Subcutaneous adipose tissue (tissue), 4 donors: ENCODE data around the gene LAMC3. TPM values are rescaled to one million over a fixed set of nuclear protein-coding genes. Genes with fewer than 3 reads are reported as not detected.

Source experiments
- CTCF ChIP-seq: fragments of 450-650 bp; IDR thresholded peaks from one replicate; pipeline ENCODE4 v1.5.1; 2016; ENCODE audit warnings: low read depth, mild to moderate bottlenecking, control low read depth, antibody characterized with exemption, moderate library complexity
- total RNA-seq, 4 donors: library from RNA; depleted of rRNA; stranded (reverse); fragments of >200 nt; gene quantifications; one replicate each; pipeline ENCODE4 v1.1.0, GENCODE V29; 2016

Gene LAMC3
- total RNA-seq, 4 donors from 2014 or later: 1.3 to 2.9 (median 1.9) TPM

- no peak for TF ChIP-seq CTCF
Observed at GRCh38 chr9:131081868-131082267, 72.9 kb downstream of the LAMC3 start.

GRCh38 chr9:131082774-131083512 lies 74.0 kb downstream of the LAMC3 start:
- no peak for TF ChIP-seq CTCF

GRCh38 chr9:131084661-131085369 lies 75.8 kb downstream of the LAMC3 start:
- no peak for TF ChIP-seq CTCF

GRCh38 chr9:131085370-131086122 lies 76.6 kb downstream of the LAMC3 start:
- TF ChIP-seq CTCF: no peak

GRCh38 chr9:131087354-131087893 lies 78.5 kb downstream of the LAMC3 start:
- no peak for TF ChIP-seq CTCF

GRCh38 chr9:131090025-131090787 lies 81.2 kb downstream of the LAMC3 start:
- TF ChIP-seq CTCF: no peak
